ENCODE measurements around the gene ERMARD.

Gene ERMARD

GRCh38 chr6:169798764-169799473 is 47.5 kb downstream of the ERMARD start:
- TF ChIP-seq EP300 (IDR thresholded peaks at IDR 0.05; ENCODE audit: borderline replicate concordance) = no peak
- TF ChIP-seq MAX (IDR thresholded peaks at IDR 0.05) = no peak
- TF ChIP-seq REST (IDR thresholded peaks at IDR 0.05; ENCODE audit: low read depth) = no peak
- TF ChIP-seq CEBPB (IDR thresholded peaks at IDR 0.05) = no peak
- TF ChIP-seq FOXM1 (IDR thresholded peaks at IDR 0.05; ENCODE audit: borderline replicate concordance, low read depth) = no peak
- no peak for TF ChIP-seq EGR1 (IDR thresholded peaks at IDR 0.05)
- TF ChIP-seq RAD21 (IDR thresholded peaks at IDR 0.05; ENCODE audit: low read depth) = no peak
- no peak for TF ChIP-seq NFIC (IDR thresholded peaks at IDR 0.05)
- TF ChIP-seq YY1 (IDR thresholded peaks at IDR 0.05; ENCODE audit: low read depth) = no peak
- no peak for TF ChIP-seq CREB1 (IDR thresholded peaks at IDR 0.05; ENCODE audit: low read depth)
- TF ChIP-seq ZBTB7A (IDR thresholded peaks at IDR 0.05; ENCODE audit: low read depth) = no peak
- TF ChIP-seq TAF1 (IDR thresholded peaks at IDR 0.05; ENCODE audit: low read depth) = no peak
- no peak for TF ChIP-seq TEAD4 (IDR thresholded peaks at IDR 0.05)
- TF ChIP-seq TCF12 (IDR thresholded peaks at IDR 0.05; ENCODE audit: low read depth) = no peak
- TF ChIP-seq USF1 (IDR thresholded peaks at IDR 0.05) = no peak

GRCh38 chr6:169799474-169799926 is 48.1 kb downstream of the ERMARD start:
- no peak for TF ChIP-seq CEBPB (IDR thresholded peaks at IDR 0.05)
- no peak for TF ChIP-seq RAD21 (IDR thresholded peaks at IDR 0.05; ENCODE audit: low read depth)

GRCh38 chr6:169800116-169800667 is 48.8 kb downstream of the ERMARD start:
- TF ChIP-seq CREB1 (IDR thresholded peaks at IDR 0.05; ENCODE audit: low read depth) = no peak
- TF ChIP-seq EP300 (IDR thresholded peaks at IDR 0.05; ENCODE audit: borderline replicate concordance) = no peak
- TF ChIP-seq REST (IDR thresholded peaks at IDR 0.05; ENCODE audit: low read depth) = no peak
- no peak for TF ChIP-seq FOXM1 (IDR thresholded peaks at IDR 0.05; ENCODE audit: borderline replicate concordance, low read depth)
- no peak for TF ChIP-seq CEBPB (IDR thresholded peaks at IDR 0.05)
- no peak for TF ChIP-seq TCF12 (IDR thresholded peaks at IDR 0.05; ENCODE audit: low read depth)
- TF ChIP-seq YY1 (IDR thresholded peaks at IDR 0.05; ENCODE audit: low read depth) = no peak
- TF ChIP-seq ZBTB7A (IDR thresholded peaks at IDR 0.05; ENCODE audit: low read depth) = no peak
- no peak for TF ChIP-seq TAF1 (IDR thresholded peaks at IDR 0.05; ENCODE audit: low read depth)
- no peak for TF ChIP-seq EGR1 (IDR thresholded peaks at IDR 0.05)
- TF ChIP-seq RAD21 (IDR thresholded peaks at IDR 0.05; ENCODE audit: low read depth) = no peak
- no peak for TF ChIP-seq MAX (IDR thresholded peaks at IDR 0.05)
- TF ChIP-seq TEAD4 (IDR thresholded peaks at IDR 0.05) = no peak
- TF ChIP-seq USF1 (IDR thresholded peaks at IDR 0.05) = no peak
- TF ChIP-seq NFIC (IDR thresholded peaks at IDR 0.05) = no peak

- TF ChIP-seq ZBTB7A (IDR thresholded peaks at IDR 0.05; ENCODE audit: low read depth) (no peak), FOXM1 (IDR thresholded peaks at IDR 0.05; ENCODE audit: borderline replicate concordance, low read depth) (no peak), RAD21 (IDR thresholded peaks at IDR 0.05; ENCODE audit: low read depth) (no peak), TEAD4 (IDR thresholded peaks at IDR 0.05) (no peak)
Observed at GRCh38 chr6:169800668-169801395, 49.4 kb downstream of the ERMARD start.

- no peak for TF ChIP-seq CREB1 (IDR thresholded peaks at IDR 0.05; ENCODE audit: low read depth)
- TF ChIP-seq ZBTB7A (IDR thresholded peaks at IDR 0.05; ENCODE audit: low read depth) = no peak
- TF ChIP-seq EGR1 (IDR thresholded peaks at IDR 0.05) = no peak
Observed at GRCh38 chr6:169801396-169802160, 50.2 kb downstream of the ERMARD start.

Measured in Ishikawa (cell line).